Dermis microvascular lymphatic vessel endothelial cell (primary cell): ENCODE measurements around the gene RIT2. TPM values are rescaled to one million over a fixed set of nuclear protein-coding genes. Genes with fewer than 3 reads are reported as not detected.

Experiments used
- DNase-seq, 2 donors: peaks; one replicate each; pipeline versions ENCODE4 v3.0.0 to v3.0.0-alpha.2; 2010; ENCODE audit warnings: low read depth in 2 of 2
- total RNA-seq: library from RNA; depleted of rRNA; stranded (reverse); fragments of >200 nt; gene quantifications from 2 replicates; pipeline ENCODE4 v1.2.1, GENCODE V29; 2014

Gene RIT2
- total RNA-seq, 1 donor from 2014 or later, result not detected

DNA sequence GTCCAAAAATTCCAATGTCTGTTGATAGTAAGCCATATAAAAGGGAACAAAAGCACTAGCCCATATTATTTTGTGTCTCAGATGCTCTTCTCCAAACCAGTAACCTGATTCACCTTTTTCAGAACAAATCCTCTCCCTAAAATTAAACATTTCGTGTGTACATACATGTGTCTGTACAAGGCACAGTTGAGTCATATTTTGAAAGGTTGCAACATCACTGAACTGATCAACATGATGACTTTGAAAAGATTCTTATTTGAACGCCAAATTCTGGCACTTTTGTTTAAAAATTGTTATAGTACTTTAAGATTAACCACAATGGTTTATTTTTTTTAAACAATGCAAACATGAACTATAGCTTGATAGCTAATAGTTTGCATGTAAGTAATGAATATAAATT is 102.5 kb downstream of the RIT2 start:
- DNase-seq, result no peak

DNA sequence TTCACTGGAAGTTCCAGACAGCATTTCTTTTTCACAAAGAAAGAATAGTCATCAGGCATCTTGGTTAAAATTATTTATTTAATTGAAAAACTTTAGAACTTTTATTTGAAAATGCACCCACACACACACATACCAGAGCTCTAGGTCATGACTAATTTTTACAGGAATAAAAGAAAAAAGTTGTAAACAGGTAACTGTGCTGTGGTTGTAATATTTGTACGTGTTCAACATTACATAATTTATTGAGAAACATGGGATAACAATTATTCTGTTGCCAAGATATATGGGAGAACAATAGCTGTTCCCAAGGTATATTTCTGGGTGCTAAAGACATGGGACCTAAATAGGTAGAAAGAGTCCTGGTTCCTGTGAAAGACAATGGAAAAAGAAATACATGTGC is 104.9 kb downstream of the RIT2 start:
- no peak for DNase-seq

DNA sequence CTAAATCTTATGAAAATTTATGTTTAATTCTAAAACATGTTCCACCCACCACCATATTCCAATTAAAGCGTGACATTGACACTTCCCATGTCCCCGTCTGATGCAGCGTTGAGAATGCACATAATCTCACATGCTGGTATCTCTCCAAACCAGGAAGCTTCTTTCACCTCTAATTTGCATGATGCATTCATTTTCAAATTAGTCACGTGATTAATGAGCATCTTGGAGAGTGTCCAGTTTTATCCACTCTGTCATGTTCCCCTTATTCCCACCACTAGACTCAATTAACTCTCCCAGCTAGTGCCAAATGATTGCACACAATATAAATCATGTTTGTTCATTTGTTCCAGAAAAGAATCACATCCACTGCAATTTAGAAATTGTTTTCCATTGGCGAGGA is 105.8 kb downstream of the RIT2 start:
- DNase-seq, result no peak

DNA sequence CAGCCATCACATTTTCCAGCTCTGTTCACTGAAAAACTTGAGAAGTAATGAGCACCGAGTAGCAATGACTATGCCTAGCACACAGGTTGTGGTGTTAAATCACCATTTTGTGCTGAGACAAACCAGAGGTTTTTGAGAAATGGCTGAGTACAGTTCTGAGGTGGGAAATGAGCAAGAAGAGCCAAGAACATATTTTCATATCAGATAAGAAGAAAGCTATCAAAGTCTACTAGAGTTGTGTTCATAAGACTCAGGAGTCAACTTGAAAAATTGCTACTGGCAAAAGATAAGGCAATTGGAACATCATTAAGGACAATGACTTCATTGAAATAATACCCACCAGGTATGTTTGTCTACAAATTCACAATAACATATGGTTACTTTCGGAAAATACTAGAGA is 108.1 kb downstream of the RIT2 start:
- no peak for DNase-seq

DNA sequence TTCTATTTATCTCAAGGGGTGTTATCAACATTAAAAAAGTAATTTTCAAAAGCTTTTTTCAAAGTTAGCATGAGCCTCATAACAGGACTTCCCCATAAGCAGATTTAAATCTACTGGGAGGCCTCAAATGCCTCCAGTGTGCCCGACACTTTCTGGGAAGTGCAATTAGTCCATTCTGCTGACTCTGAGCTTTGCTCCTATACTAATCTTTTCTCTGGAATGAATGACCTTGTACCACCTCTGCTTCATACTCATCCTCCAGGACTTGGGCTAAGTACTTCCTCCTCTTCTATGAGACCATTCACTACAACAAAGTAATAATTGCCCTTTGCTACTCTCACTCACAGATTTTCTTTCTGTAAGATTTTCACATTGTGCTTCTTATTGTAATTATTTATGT is 111.1 kb downstream of the RIT2 start:
- no peak for DNase-seq

DNA sequence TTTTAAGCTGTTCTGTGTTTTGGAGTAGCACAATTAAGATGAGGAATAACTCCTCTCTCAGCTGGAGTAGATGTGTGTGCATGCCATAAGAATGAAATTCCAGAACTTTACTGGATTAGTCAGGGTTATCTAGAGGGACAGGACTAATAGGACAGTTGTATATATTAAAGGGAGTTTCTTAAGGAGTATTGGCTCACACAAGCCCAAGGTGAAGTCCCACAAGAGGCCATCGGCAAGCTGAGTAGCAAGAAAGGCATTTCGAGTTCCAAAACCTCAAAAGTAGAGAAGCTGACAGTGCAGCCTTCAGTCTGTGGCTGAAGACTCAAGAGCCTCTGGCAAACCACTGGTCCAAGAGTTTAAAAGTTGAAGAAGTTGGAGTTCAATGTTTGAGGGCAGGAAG is 113.7 kb downstream of the RIT2 start:
- DNase-seq, result no peak

DNA sequence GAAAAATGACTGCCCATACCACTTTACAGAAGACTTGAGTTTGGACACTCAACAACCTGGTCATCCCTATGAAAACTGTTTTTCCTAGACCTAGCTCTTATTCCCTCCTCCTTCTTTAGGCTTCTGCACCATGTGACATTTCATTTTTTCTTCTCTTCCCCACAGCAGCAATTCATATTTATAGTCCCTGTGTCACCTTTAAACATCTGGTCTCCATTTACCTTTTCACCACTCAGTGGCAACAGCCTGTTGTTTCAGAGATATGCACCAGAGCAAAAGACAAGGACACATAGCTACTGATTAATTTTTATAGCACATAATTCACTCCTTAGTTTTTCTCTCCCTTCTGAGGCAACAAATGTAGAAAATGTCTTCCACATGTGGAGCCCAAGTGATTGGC is 118.7 kb downstream of the RIT2 start:
- no peak for DNase-seq

DNA sequence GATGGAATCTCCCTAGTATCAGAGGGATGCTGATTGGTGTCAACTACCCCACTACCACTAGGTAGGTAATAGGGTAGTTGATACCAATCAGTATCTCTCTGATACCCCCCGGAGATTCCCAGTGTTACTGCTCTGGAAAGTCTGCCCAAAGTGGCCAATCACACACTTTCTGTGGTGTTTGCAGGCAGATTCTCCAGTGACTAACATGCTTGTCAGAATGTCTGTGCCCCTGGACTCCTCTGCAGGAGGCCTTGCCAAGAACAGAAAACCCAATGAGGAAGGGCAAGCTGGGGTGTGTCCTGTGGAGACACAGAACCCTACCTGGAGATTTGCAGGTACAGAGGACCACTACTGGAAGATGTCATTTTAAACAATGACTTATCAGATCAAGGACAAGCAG is 135.1 kb downstream of the RIT2 start:
- no peak for DNase-seq

DNA sequence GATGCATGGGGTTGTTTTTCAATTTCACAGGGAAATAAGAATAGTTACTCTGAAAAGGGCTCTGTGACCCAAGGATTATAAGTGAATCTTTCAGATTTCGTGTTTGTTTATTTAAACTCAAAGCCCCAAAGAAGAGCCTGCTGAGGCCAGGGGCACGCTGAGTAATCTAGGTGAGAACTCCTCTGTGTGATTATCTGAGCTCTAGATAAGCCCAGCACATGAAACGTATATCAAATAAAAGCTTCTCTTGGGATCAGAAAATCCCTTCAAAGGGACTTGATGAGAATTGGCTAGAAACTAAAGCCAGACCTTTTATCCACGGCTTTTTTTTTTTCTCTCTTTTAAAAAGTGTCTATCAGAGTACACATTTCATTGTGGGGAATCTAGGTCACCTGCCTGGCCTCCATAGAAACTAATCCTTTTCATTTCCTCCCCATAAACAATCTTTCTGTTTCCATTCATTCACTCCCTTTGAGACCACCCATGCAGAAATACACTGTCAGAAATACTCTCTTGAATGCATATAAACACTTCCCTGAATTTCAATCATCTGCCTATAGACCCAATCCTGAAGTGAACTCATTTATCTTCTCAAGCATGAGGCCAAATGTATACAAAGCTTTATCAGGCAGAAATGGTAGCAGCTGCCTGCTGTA is 137.4 kb downstream of the RIT2 start:
- DNase-seq, result no peak

DNA sequence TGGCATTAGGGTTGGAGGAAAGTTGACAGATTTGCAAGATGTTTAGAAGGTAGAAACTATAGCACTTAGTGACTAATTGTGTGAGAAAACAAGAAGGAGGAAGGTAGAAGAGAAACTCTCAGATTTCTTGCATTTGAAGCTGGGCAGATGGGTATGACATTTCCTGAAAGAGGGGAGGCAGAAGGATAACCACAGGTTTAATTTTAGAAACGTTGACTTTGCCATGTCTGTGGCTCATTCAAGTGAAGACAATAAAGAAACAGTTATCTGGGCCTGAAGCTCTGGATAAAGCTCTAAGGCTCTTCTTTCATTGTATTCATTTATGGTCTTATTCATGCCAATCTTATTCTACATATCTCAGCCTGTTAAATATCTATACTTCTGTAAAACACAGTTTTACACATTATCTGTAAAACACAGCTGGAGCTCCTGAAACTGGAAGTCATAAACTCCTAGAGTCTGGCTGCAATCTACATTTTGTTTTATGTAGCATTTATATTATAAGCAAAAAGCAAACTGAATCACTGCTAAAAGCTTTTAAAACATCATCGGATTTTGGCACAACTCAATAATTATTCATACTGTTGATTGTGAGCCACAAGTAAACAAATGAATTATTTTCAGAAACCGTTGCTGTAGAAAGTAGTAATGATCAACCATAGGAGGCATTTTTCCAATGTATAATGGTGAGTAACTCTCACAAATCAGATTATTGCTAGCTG is 138.5 kb downstream of the RIT2 start:
- DNase-seq, result no peak

DNA sequence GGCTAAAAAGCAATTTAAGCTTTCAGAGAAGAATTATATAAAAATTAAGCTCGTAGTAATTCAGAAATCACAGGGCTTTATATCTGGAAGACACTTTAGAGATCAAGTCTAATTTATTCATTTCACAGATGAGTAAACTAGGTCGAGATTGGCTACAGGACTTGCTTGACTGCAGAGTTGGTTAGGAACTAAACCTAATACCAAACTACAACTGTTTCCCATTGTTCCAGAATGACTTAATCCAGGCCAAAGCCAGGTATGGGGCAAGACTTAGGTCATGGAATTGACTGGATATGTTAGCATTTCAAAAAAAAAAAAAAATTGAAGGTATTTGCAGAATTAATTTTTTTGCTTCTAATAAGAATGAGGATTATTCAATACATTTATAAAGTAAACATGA is 146.1 kb downstream of the RIT2 start:
- DNase-seq, result no peak

DNA sequence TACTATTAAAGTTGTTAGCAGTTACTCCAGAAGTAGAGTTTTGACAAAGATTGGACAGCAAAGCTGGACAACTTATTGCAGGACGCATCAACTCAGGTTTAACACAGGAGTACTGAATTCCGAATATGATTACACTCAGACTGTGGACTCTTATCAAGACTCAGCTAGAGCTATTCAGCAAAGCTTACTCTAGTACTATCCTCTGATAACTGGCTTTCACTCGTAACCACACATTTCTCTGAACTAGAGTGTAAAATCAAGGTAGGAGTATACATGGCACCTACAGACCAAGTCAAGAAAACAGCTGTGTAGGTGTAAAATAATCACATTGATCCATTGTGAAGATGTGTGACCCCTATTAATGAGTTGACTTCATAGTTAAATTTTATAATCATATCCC is 154.2 kb downstream of the RIT2 start:
- DNase-seq, result no peak

DNA sequence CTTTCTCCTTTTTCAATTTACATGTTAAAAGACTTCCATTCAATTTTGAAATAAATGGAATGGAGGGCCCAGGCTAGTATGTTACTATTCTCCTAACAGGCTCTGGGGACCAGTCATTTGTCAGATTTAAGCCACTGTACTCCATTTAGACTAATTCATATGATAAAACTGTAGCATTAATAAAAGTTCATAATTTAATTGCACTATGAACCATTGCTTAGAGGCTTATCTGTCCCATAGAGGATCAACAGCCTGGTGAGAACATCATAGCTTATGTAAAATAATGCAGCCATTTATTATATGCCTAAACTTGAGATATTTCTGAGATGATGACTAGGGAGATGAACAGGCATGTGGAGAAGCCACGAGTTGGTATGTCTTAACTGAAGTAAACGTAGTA is 156.0 kb downstream of the RIT2 start:
- DNase-seq, result no peak

DNA sequence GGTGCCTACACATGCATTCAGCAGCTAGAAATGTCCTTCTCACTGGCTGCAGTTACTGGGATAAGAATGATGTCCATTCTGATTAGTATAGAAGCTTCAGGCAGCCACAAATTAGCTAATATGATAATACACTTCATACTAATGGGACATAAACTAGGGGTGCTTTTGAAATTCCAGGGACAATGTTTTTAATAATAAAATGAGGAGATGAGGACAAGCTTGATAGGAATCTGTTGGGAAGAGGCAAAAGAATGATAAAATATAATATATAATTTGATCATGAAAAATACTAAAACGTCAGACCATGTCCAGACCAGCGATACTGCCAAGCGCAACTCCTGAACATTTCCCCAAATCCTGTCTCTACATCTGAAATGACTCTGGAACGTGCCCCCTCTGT is 157.1 kb downstream of the RIT2 start:
- no peak for DNase-seq

DNA sequence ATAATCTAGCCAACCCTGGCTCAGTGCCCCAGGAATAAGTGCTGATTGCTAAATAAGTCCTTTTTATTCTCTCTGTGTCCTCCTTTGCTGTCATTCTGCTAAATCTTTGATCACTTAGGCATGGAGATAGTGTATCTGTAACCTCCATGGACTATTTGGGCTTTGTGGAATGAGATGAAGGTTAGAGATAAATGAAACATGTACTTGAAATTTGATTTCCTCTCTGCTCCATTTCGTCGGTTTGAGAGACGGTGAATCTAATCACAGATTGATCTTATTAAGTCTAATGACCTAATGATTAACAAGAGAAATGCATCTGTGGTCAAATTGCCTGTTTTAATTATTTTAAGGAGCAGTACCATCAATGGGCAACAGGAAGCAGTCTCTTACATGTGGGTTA is 159.2 kb downstream of the RIT2 start:
- DNase-seq, result no peak

DNA sequence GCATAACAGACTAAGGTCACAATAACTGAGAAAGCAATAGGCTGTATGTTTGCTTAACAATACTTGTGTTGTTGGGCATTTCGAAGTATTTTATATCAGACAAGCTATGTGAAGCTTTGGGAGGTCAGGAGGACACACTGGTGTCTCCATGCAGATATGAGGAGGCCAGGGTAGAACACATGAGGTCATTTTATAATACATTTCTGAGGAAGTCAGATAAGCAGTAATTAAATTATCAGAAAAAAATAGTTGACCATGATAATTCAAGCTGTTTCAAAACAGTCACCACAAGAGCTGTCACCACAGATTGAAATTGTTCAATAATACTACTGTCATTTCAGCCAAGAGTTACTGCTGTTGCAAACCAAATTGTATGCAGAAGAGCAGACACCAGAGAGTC is 160.6 kb downstream of the RIT2 start:
- DNase-seq, result no peak

DNA sequence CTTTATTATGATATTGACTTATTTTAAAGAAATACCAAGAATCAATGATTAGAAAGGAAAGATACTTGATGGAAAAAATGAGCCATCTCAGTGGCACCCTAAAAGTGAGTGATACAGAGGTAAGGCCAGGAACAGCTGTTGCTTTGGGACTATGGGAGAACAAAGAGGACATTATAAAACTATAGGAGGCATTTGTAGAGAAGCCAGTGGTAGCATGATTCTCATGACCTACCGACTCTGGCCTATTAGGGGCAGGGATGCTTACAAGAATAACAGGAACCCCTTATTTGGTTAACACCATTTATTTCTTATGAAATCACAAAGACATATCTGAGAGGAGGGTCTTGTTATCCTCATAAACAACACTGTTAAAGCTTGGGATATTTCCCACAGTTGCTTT is 162.2 kb downstream of the RIT2 start:
- no peak for DNase-seq

DNA sequence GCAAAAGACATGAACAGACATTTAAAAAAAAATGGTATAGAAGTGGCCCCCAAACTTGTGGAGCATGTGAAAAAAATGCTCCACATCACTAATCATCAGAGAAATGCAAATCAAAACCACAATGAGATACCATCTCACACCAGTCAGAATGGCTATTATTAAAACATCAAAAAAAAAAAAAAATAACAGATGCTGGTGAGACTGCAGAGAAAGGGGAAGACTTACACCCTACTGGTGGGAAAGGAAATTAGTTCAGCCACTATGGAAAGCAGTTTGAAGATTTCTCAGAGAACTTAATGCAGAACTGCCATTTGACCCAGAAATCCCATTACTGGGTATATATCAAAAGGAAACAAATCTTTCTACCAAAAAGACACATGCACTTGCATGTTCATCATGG is 164.8 kb downstream of the RIT2 start:
- DNase-seq, result no peak

DNA sequence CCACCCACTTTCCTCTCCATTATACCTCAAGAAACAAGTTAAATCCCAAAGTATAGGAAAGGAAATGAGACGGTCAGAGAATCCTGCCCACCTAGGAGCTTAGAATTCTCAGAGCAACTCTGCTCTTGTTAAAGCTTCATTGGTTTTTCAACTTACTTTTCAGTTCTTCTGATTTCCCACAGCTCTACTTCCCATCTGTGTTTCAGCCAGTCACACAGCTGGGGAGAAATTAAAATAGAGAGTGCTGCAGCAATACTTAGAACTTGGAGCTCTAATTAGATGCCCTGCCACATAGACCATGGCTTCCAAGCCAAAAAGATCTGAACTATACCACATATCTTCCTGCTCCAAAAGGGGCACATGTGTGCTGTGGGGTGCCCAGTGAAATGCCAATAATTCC is 166.7 kb downstream of the RIT2 start:
- no peak for DNase-seq

DNA sequence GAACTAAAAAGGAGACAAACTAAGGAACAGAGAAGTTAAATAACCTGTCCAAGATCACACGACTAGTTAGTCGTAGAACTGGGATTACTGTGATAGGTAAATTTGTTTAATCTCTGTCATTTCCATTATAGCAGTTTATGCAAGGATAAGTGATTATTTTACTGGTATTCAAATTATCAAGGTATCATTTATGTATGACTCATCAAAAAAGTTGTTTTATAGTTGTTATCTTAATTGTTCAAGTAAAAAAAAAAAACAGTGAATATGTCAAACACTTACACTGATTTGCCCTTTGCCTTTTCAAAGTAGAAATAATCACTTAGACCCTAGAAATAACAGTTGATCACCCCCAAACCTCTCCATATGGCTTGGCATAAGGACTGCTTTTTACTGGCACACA is 173.6 kb downstream of the RIT2 start:
- DNase-seq, result no peak

DNA sequence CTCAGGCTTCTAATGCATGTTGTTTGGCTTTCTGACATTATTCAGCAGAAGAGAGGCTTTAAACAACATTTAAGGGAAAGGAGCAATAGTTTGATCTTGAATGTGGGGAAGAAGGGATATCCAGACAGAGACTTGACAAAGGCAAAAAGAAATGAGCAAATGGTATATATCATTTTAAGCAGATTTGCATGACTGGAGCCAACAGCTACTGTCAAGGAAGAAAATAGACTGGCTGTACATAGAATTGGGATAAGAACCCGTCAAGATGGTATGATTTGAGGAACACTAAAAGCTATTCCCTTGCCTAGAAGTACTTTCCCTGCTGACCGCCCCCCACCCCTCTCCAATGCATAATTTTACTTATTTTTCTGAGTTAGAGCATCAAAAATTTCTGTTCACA is 174.5 kb downstream of the RIT2 start:
- DNase-seq, result no peak

DNA sequence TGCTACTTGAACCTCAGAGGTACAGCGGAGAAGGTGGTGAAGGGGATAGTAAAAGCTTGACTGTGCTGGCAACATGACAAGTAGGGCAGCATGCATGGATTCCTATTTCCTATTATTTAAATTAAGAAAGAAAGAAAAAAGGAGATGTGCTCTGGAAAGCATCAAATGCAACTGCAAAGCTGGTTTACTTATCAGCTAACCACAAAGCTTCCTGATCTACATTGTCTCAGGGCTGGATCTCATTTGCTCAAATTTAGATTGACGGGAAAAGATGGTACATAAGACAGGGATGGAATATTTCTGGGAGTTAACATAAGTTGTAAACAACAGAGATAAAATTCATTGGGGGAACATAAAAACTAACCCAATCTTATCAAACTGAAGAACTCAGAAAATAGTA is 178.0 kb downstream of the RIT2 start:
- DNase-seq, result no peak

DNA sequence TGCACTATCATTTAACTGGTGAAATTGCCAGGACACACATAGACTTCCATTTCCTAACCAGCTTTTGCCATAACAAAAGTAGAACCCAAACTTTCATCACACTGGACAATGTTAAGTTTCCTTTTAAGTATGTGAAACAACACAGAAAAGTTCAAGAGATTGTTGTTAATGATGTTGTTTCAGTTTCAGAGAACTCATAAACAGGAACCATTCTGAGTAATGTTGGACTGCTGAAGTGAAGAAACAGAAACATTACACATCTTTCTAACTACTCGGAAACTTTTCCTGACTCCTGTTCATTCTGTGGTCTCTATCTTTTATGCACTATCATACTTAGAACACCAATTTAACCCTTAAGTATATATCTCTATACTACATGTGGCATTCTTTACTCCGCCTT is 179.2 kb downstream of the RIT2 start:
- DNase-seq, result no peak

DNA sequence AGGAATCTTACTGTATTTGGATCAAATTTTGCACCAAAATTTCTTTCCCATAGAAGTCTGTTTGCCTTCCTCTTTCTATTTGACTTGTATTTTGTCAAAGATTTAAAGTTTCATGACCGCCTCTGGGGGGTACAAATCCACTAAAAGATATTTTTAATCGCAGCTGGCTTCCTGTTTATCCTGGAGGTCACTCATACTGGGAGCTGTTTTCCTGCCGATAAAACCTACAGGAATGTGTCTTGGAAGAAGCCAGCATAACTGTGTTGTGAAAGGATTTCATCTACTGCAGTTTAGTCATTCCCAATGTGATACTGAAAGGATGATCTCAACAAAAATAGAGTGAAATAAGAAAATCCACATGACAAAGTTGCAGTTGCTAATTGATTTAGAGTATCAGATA is 184.0 kb downstream of the RIT2 start:
- peak in 1 of 2 donors; percentile 59 for DNase-seq
